HFFc6 (cell line): ENCODE data around the gene TGFBR2. TPM values are rescaled to one million over a fixed set of nuclear protein-coding genes. Genes with fewer than 3 reads are reported as not detected.

Experiments used
- DNase-seq: peaks from one replicate; pipeline ENCODE4 v3.0.0-alpha.2; 2018
- H3K27ac Mint-ChIP-seq: 2 replicates; pipeline ENCODE4 v1.8.0; 2020; ENCODE audit warnings: mild to moderate bottlenecking, mixed read lengths
- H3K27me3 Mint-ChIP-seq: 2 replicates; pipeline ENCODE4 v1.8.0; 2021; ENCODE audit warnings: mild to moderate bottlenecking, moderate library complexity, mixed read lengths; ENCODE audit not compliant: insufficient read depth
- H3K36me3 Mint-ChIP-seq: 2 replicates; pipeline ENCODE4 v1.8.0; 2021; ENCODE audit warnings: low read depth, mixed read lengths
- H3K4me1 Mint-ChIP-seq: 2 replicates; pipeline ENCODE4 v1.8.0; 2020; ENCODE audit warnings: low read depth, mixed read lengths
- H3K4me3 Mint-ChIP-seq: 2 replicates; pipeline ENCODE4 v1.8.0; 2020; ENCODE audit warnings: mild to moderate bottlenecking, moderate library complexity, mixed read lengths
- H3K9me3 Mint-ChIP-seq: 2 replicates; pipeline ENCODE4 v1.8.0; 2020; ENCODE audit warnings: mild to moderate bottlenecking, mixed read lengths
- total RNA-seq, 6 experiments: library from RNA; stranded (reverse); fragmentation: NEBNext Ultra II Directional; extraction: Animal tissue kit (Norgen Biotek cat#: 25700); gene quantifications; 2 replicates in 1 of 6; 3 replicates in 5 of 6; pipeline ENCODE4 v1.2.3, GENCODE V29; 2021
- TF ChIP-seq, protein P1 (sequence below): fragments of 200-600 bp; sonication (generic); IDR thresholded peaks from 2 replicates; pipeline ENCODE4 v1.5.0; 2021; ENCODE audit warnings: antibody characterized with exemption, mild to moderate bottlenecking

TGFBR2 gene
- total RNA-seq, 6 experiments from 2014 or later = 78.5 to 135 (median 118) TPM

DNA sequence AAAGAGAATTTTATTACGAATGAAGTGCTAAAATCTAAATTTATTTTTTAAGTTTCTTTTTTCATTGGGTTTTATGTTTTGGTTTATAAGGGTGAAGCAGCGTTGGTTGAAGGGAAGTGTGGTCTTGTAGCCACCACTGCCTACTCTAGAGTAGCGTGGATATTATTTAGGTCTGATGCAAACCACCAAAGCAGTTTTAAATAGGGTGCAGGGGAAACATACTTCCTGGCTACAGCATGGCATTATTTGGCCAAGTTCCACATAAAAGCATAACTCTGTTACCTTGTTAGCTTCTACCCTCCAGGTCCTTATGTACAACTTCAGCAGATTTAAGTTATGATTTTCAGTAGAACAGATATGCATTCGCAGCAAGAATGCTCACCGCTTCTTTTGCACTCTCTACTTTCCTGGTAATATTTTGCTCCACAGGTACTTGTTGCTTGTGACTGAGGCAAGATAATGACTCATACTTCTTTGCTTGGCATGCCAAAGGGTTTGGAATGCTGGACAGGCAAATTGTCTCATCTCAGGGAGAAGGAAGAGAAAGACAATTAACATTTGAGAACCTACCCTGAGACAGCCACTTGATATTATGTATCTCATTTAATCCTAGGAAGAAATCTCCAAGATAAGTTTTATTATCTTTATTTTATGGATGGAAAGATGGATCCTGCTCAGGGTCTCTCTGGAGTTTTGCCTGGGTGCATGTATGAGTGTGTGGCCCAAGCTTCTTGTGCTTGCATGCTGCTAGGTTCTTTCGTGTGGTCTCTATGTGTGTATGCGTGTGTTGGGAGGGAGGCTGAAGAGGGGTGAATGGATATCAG, 5.4 kb downstream of the TGFBR2 start:
- peak; percentile 57 for DNase-seq
- H3K27me3 Mint-ChIP-seq = peaks cover 2% of the 10 kb centered on the region; the same call in 1 of the 2 replicates
- H3K4me1 Mint-ChIP-seq = peaks cover 89% of the 10 kb centered on the region
- peak overlapping the region; percentile 17 for H3K27ac Mint-ChIP-seq
- H3K9me3 Mint-ChIP-seq = peaks cover 6% of the 10 kb centered on the region; the same call in 1 of the 2 replicates
- peak overlapping the region; percentile 3; the same call in 1 of the 2 replicates for H3K4me3 Mint-ChIP-seq
- peaks cover 35% of the 10 kb centered on the region for H3K36me3 Mint-ChIP-seq
- TF ChIP-seq, protein P1, sequence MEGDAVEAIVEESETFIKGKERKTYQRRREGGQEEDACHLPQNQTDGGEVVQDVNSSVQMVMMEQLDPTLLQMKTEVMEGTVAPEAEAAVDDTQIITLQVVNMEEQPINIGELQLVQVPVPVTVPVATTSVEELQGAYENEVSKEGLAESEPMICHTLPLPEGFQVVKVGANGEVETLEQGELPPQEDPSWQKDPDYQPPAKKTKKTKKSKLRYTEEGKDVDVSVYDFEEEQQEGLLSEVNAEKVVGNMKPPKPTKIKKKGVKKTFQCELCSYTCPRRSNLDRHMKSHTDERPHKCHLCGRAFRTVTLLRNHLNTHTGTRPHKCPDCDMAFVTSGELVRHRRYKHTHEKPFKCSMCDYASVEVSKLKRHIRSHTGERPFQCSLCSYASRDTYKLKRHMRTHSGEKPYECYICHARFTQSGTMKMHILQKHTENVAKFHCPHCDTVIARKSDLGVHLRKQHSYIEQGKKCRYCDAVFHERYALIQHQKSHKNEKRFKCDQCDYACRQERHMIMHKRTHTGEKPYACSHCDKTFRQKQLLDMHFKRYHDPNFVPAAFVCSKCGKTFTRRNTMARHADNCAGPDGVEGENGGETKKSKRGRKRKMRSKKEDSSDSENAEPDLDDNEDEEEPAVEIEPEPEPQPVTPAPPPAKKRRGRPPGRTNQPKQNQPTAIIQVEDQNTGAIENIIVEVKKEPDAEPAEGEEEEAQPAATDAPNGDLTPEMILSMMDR = no peak

GRCh38 chr3:30612437-30613132, 6.2 kb downstream of the TGFBR2 start:
- TF ChIP-seq, protein P1 = no peak
- no peak for DNase-seq
- Mint-ChIP-seq H3K9me3 (peaks cover 6% of the 10 kb centered on the region; the same call in 1 of the 2 replicates), H3K27me3 (no peaks in the 10 kb centered on the region), H3K36me3 (peaks cover 37% of the 10 kb centered on the region), H3K27ac (peak overlapping the region; percentile 17; the same call in 1 of the 2 replicates), H3K4me3 (0 out of 2 replicates have a peak overlapping the region, but pooled peaks have one; percentile 2), H3K4me1 (peaks cover 97% of the 10 kb centered on the region)

DNA sequence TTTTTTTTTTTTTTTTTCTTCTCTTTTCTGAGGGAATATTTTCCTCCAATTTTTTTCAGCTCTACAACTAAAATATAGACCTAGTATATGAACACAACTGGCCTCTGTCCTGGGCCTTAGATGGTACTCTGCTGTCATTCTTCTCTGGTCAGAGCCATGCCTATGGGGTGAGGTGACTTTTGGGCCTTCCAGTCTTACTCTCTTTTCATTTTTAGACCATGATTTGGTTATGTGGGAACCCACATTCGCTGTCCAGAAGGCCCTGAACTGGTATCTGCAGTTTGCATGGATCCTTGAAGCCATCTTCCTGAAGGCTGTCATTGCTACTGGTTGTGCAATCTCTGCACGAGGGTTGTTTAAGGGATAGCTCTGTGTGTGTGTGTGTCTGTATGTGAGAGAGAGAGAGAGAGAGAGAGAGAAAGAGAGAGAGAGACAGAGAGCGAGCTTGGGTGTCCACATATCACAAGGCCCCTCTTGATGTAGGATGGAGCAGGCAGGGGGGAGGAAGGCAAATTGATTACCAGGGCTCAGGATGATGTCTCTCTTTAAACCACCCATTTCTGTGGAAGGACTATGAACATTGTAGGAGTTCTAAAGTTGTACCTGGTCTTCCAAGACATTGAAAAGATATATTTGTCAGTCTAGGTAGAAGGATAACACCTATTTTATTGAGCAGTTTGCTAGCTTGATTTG, 6.9 kb downstream of the TGFBR2 start:
- Mint-ChIP-seq H3K27me3 (no peaks in the 10 kb centered on the region), H3K4me1 (peaks cover 100% of the 10 kb centered on the region), H3K36me3 (peaks cover 41% of the 10 kb centered on the region), H3K27ac (no peak overlapping the region), H3K4me3 (no peak overlapping the region; the same call in 1 of the 2 replicates), H3K9me3 (peaks cover 4% of the 10 kb centered on the region; the same call in 1 of the 2 replicates)
- TF ChIP-seq, protein P1 = no peak
- DNase-seq = no peak

GRCh38 chr3:30614373-30614772, 8.0 kb downstream of the TGFBR2 start:
- TF ChIP-seq, protein P1 = no peak
- H3K9me3 Mint-ChIP-seq = no peaks in the 10 kb centered on the region
- no peak overlapping the region for H3K27ac Mint-ChIP-seq
- H3K4me1 Mint-ChIP-seq = peaks cover 100% of the 10 kb centered on the region
- no peak overlapping the region for H3K4me3 Mint-ChIP-seq
- no peak for DNase-seq
- H3K27me3 Mint-ChIP-seq = no peaks in the 10 kb centered on the region
- peaks cover 40% of the 10 kb centered on the region for H3K36me3 Mint-ChIP-seq

- peak overlapping the region; percentile 8; the same call in 1 of the 2 replicates for H3K27ac Mint-ChIP-seq
- no peaks in the 10 kb centered on the region for H3K27me3 Mint-ChIP-seq
- TF ChIP-seq, protein P1 = no peak
- H3K9me3 Mint-ChIP-seq = no peaks in the 10 kb centered on the region
- H3K36me3 Mint-ChIP-seq = peaks cover 39% of the 10 kb centered on the region
- no peak overlapping the region; the same call in 1 of the 2 replicates for H3K4me3 Mint-ChIP-seq
- H3K4me1 Mint-ChIP-seq = peaks cover 100% of the 10 kb centered on the region
- DNase-seq = no peak
Observed at GRCh38 chr3:30614943-30615342, 8.5 kb downstream of the TGFBR2 start.
